IMR-90 (cell line): ENCODE data around the gene TRMT1.

Source experiments
- BHLHE40 ChIP-seq: fragments of 150-350 bp; IDR thresholded peaks from 2 replicates; pipeline ENCODE4 v1.6.1; 2016; ENCODE audit warnings: mild to moderate bottlenecking, low read depth, low read length
- CEBPB ChIP-seq: IDR thresholded peaks from 2 replicates; pipeline ENCODE4 v1.6.1; 2012; ENCODE audit warnings: low read depth, low read length, improper control_type of control experiment
- FOS ChIP-seq: fragments of 150-350 bp; IDR thresholded peaks from 2 replicates; pipeline ENCODE4 v1.6.1; 2016; ENCODE audit warnings: low read depth, low read length
- POLR2A ChIP-seq: IDR thresholded peaks from 2 replicates; pipeline ENCODE4 v1.6.1; 2012; ENCODE audit warnings: mild to moderate bottlenecking, low read depth, low read length
- RAD21 ChIP-seq: IDR thresholded peaks from 2 replicates; pipeline ENCODE4 v1.6.1; 2012; ENCODE audit warnings: low read length, improper control_type of control experiment
- RFX5 ChIP-seq: IDR thresholded peaks from 2 replicates; pipeline ENCODE4 v1.8.0; 2012; ENCODE audit warnings: low read depth, mild to moderate bottlenecking, low read length, moderate library complexity
- SMC3 ChIP-seq: fragments of 150-350 bp; IDR thresholded peaks from 2 replicates; pipeline ENCODE4 v1.6.1; 2016; ENCODE audit warnings: low read depth, mild to moderate bottlenecking, antibody characterized with exemption, low read length, moderate library complexity
- TF ChIP-seq, protein P1 (sequence below): conservative IDR thresholded peaks from 2 replicates; pipeline ENCODE4 v1.5.1; 2012; ENCODE audit warnings: mild to moderate bottlenecking, low read depth, low read length, improper control_type of control experiment
- TF ChIP-seq, protein P2 (sequence below): fragments of 150-350 bp; IDR thresholded peaks from 2 replicates; pipeline ENCODE4 v1.6.1; 2016; ENCODE audit warnings: low read depth, mild to moderate bottlenecking, low read length, moderate library complexity, borderline replicate concordance

DNA sequence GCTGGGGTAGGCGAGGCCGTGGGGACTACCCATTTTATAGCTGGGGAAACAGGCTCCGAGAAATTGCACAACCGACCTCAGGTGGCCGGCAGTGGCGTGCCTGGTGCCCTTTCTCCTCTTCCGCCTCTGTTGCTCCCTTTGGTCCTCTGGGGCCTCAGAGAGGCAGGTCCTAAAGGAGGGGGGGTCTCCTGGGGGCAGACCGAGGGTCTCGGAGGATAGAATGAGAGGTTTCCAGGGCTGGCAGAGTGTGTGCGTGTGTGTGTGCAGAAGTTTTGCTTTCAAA, 22.3 kb upstream of the TRMT1 start:
- TF ChIP-seq, protein P1, sequence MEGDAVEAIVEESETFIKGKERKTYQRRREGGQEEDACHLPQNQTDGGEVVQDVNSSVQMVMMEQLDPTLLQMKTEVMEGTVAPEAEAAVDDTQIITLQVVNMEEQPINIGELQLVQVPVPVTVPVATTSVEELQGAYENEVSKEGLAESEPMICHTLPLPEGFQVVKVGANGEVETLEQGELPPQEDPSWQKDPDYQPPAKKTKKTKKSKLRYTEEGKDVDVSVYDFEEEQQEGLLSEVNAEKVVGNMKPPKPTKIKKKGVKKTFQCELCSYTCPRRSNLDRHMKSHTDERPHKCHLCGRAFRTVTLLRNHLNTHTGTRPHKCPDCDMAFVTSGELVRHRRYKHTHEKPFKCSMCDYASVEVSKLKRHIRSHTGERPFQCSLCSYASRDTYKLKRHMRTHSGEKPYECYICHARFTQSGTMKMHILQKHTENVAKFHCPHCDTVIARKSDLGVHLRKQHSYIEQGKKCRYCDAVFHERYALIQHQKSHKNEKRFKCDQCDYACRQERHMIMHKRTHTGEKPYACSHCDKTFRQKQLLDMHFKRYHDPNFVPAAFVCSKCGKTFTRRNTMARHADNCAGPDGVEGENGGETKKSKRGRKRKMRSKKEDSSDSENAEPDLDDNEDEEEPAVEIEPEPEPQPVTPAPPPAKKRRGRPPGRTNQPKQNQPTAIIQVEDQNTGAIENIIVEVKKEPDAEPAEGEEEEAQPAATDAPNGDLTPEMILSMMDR = no peak
- no peak for TF ChIP-seq RAD21
- TF ChIP-seq POLR2A = no peak
- TF ChIP-seq BHLHE40 = no peak
- no peak for TF ChIP-seq RFX5
- no peak for TF ChIP-seq FOS
- TF ChIP-seq SMC3 = no peak
- TF ChIP-seq, protein P2, sequence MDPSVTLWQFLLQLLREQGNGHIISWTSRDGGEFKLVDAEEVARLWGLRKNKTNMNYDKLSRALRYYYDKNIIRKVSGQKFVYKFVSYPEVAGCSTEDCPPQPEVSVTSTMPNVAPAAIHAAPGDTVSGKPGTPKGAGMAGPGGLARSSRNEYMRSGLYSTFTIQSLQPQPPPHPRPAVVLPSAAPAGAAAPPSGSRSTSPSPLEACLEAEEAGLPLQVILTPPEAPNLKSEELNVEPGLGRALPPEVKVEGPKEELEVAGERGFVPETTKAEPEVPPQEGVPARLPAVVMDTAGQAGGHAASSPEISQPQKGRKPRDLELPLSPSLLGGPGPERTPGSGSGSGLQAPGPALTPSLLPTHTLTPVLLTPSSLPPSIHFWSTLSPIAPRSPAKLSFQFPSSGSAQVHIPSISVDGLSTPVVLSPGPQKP = no peak
- no peak for TF ChIP-seq CEBPB
